ENCODE measurements around the gene ABTB2. TPM values are rescaled to one million over a fixed set of nuclear protein-coding genes. Genes with fewer than 3 reads are reported as not detected.

ABTB2 gene
- total RNA-seq, 1 donor from 2014 or later = 32.9 TPM

- Mint-ChIP-seq H3K27me3 (ENCODE audit: low read depth) (no peaks in the 10 kb centered on the region), H3K36me3 (ENCODE audit: low read depth) (peaks cover 10% of the 10 kb centered on the region), H3K4me1 (ENCODE audit: low read depth) (peaks cover 87% of the 10 kb centered on the region), H3K27ac (peak overlapping the region; percentile 68), H3K4me3 (ENCODE audit: low read depth) (no peak overlapping the region), H3K9me3 (no peaks in the 10 kb centered on the region)
- intact Hi-C loops (cut with micrococcal nuclease) = loop anchor here (10.0 kb wide), 2 partner anchors 805 to 905 kb away; no protein-coding TSS in a partner anchor
- DNase-seq (ENCODE audit: low spot score) = no peak
Measured at GRCh38 chr11:34240150-34240494, 117.7 kb downstream of the ABTB2 start.

- peaks cover 85% of the 10 kb centered on the region for H3K4me1 Mint-ChIP-seq (ENCODE audit: low read depth)
- H3K4me3 Mint-ChIP-seq (ENCODE audit: low read depth) = no peak overlapping the region
- no peaks in the 10 kb centered on the region for H3K9me3 Mint-ChIP-seq
- intact Hi-C loops (cut with micrococcal nuclease) = loop anchor here (10.0 kb wide), 3 partner anchors 345 to 905 kb away; partner anchors contain the start of gene LMO2
- H3K36me3 Mint-ChIP-seq (ENCODE audit: low read depth) = peaks cover 8% of the 10 kb centered on the region
- no peak for DNase-seq (ENCODE audit: low spot score)
- H3K27me3 Mint-ChIP-seq (ENCODE audit: low read depth) = no peaks in the 10 kb centered on the region
- H3K27ac Mint-ChIP-seq = peak overlapping the region; percentile 68
Measured at GRCh38 chr11:34239465-34240149, 118.2 kb downstream of the ABTB2 start.

GRCh38 chr11:34238966-34239365, 118.8 kb downstream of the ABTB2 start:
- peaks cover 86% of the 10 kb centered on the region for H3K4me1 Mint-ChIP-seq (ENCODE audit: low read depth)
- no peaks in the 10 kb centered on the region for H3K9me3 Mint-ChIP-seq
- no peak for DNase-seq (ENCODE audit: low spot score)
- H3K36me3 Mint-ChIP-seq (ENCODE audit: low read depth) = peaks cover 8% of the 10 kb centered on the region
- intact Hi-C loops (cut with micrococcal nuclease) = loop anchor here (10.0 kb wide), 1 partner anchor 344 kb away; the partner anchor contains the start of gene LMO2
- no peaks in the 10 kb centered on the region for H3K27me3 Mint-ChIP-seq (ENCODE audit: low read depth)
- H3K27ac Mint-ChIP-seq = peak overlapping the region; percentile 6
- H3K4me3 Mint-ChIP-seq (ENCODE audit: low read depth) = no peak overlapping the region

- Mint-ChIP-seq H3K4me3 (ENCODE audit: low read depth) (no peak overlapping the region), H3K27ac (no peak overlapping the region), H3K9me3 (no peaks in the 10 kb centered on the region), H3K36me3 (ENCODE audit: low read depth) (peaks cover 8% of the 10 kb centered on the region), H3K4me1 (ENCODE audit: low read depth) (peaks cover 84% of the 10 kb centered on the region), H3K27me3 (ENCODE audit: low read depth) (no peaks in the 10 kb centered on the region)
- intact Hi-C loops (cut with micrococcal nuclease) = loop anchor here (10.0 kb wide), 1 partner anchor 344 kb away; the partner anchor contains the start of gene LMO2
- DNase-seq (ENCODE audit: low spot score) = no peak
Measured at GRCh38 chr11:34238533-34238932, 119.3 kb downstream of the ABTB2 start.

GRCh38 chr11:34236572-34236971, 121.2 kb downstream of the ABTB2 start:
- H3K4me1 Mint-ChIP-seq (ENCODE audit: low read depth) = peaks cover 76% of the 10 kb centered on the region
- H3K4me3 Mint-ChIP-seq (ENCODE audit: low read depth) = no peak overlapping the region
- H3K36me3 Mint-ChIP-seq (ENCODE audit: low read depth) = peaks cover 3% of the 10 kb centered on the region
- no peaks in the 10 kb centered on the region for H3K27me3 Mint-ChIP-seq (ENCODE audit: low read depth)
- no peaks in the 10 kb centered on the region for H3K9me3 Mint-ChIP-seq
- intact Hi-C loops (cut with micrococcal nuclease) = loop anchor here (10.0 kb wide), 1 partner anchor 342 kb away; the partner anchor contains the start of gene LMO2
- no peak for DNase-seq (ENCODE audit: low spot score)
- H3K27ac Mint-ChIP-seq = no peak overlapping the region

GRCh38 chr11:34235591-34236071, 122.2 kb downstream of the ABTB2 start:
- peak overlapping the region; percentile 76 for H3K27ac Mint-ChIP-seq
- intact Hi-C loops (cut with micrococcal nuclease) = loop anchor here (1.0 to 10.0 kb wide), 5 partner anchors 9 to 341 kb away; partner anchors contain the start of genes ABTB2 and LMO2
- no peak for DNase-seq (ENCODE audit: low spot score)
- peaks cover 77% of the 10 kb centered on the region for H3K4me1 Mint-ChIP-seq (ENCODE audit: low read depth)
- no peaks in the 10 kb centered on the region for H3K27me3 Mint-ChIP-seq (ENCODE audit: low read depth)
- no peaks in the 10 kb centered on the region for H3K9me3 Mint-ChIP-seq
- peak overlapping the region; percentile 44 for H3K4me3 Mint-ChIP-seq (ENCODE audit: low read depth)
- H3K36me3 Mint-ChIP-seq (ENCODE audit: low read depth) = peaks cover 5% of the 10 kb centered on the region

- Mint-ChIP-seq H3K4me1 (ENCODE audit: low read depth) (peaks cover 77% of the 10 kb centered on the region), H3K4me3 (ENCODE audit: low read depth) (peak overlapping the region; percentile 23), H3K36me3 (ENCODE audit: low read depth) (peaks cover 7% of the 10 kb centered on the region), H3K27ac (peak overlapping the region; percentile 76), H3K9me3 (no peaks in the 10 kb centered on the region), H3K27me3 (ENCODE audit: low read depth) (no peaks in the 10 kb centered on the region)
- no peak for DNase-seq (ENCODE audit: low spot score)
- intact Hi-C loops (cut with micrococcal nuclease) = loop anchor here (1.0 to 10.0 kb wide), 5 partner anchors 9 to 340 kb away; partner anchors contain the start of genes ABTB2 and LMO2
Measured at GRCh38 chr11:34235189-34235588, 122.6 kb downstream of the ABTB2 start.

- DNase-seq (ENCODE audit: low spot score) = peak; percentile 77
- Mint-ChIP-seq H3K27me3 (ENCODE audit: low read depth) (no peaks in the 10 kb centered on the region), H3K9me3 (no peaks in the 10 kb centered on the region), H3K4me1 (ENCODE audit: low read depth) (peaks cover 75% of the 10 kb centered on the region), H3K27ac (peak overlapping the region; percentile 88), H3K4me3 (ENCODE audit: low read depth) (peak overlapping the region; percentile 20), H3K36me3 (ENCODE audit: low read depth) (peaks cover 7% of the 10 kb centered on the region)
- intact Hi-C loops (cut with micrococcal nuclease) = loop anchor here (1.0 to 10.0 kb wide), 5 partner anchors 15 to 512 kb away; partner anchors contain the start of gene LMO2
Measured at GRCh38 chr11:34234086-34234740, 123.6 kb downstream of the ABTB2 start.

GRCh38 chr11:34233215-34233614, 124.6 kb downstream of the ABTB2 start:
- peaks cover 4% of the 10 kb centered on the region for H3K36me3 Mint-ChIP-seq (ENCODE audit: low read depth)
- no peak for DNase-seq (ENCODE audit: low spot score)
- intact Hi-C loops (cut with micrococcal nuclease) = loop anchor here (5.0 to 10.0 kb wide), 2 partner anchors 338 to 511 kb away; partner anchors contain the start of gene LMO2
- no peaks in the 10 kb centered on the region for H3K27me3 Mint-ChIP-seq (ENCODE audit: low read depth)
- no peak overlapping the region for H3K27ac Mint-ChIP-seq
- H3K4me1 Mint-ChIP-seq (ENCODE audit: low read depth) = peaks cover 66% of the 10 kb centered on the region
- H3K4me3 Mint-ChIP-seq (ENCODE audit: low read depth) = no peak overlapping the region
- H3K9me3 Mint-ChIP-seq = no peaks in the 10 kb centered on the region

- H3K27me3 Mint-ChIP-seq (ENCODE audit: low read depth) = no peaks in the 10 kb centered on the region
- intact Hi-C loops (cut with micrococcal nuclease) = loop anchor here (5.0 to 10.0 kb wide), 2 partner anchors 338 to 511 kb away; partner anchors contain the start of gene LMO2
- no peaks in the 10 kb centered on the region for H3K9me3 Mint-ChIP-seq
- H3K4me3 Mint-ChIP-seq (ENCODE audit: low read depth) = no peak overlapping the region
- H3K36me3 Mint-ChIP-seq (ENCODE audit: low read depth) = peaks cover 4% of the 10 kb centered on the region
- H3K4me1 Mint-ChIP-seq (ENCODE audit: low read depth) = peaks cover 63% of the 10 kb centered on the region
- DNase-seq (ENCODE audit: low spot score) = no peak
- H3K27ac Mint-ChIP-seq = no peak overlapping the region
Measured at GRCh38 chr11:34232807-34233206, 125.0 kb downstream of the ABTB2 start.

GRCh38 chr11:34226210-34226609, 131.6 kb downstream of the ABTB2 start:
- intact Hi-C loops (cut with micrococcal nuclease) = no loop called here
- DNase-seq (ENCODE audit: low spot score) = no peak
- H3K36me3 Mint-ChIP-seq (ENCODE audit: low read depth) = peaks cover 4% of the 10 kb centered on the region
- H3K27ac Mint-ChIP-seq = no peak overlapping the region
- no peaks in the 10 kb centered on the region for H3K27me3 Mint-ChIP-seq (ENCODE audit: low read depth)
- no peaks in the 10 kb centered on the region for H3K9me3 Mint-ChIP-seq
- no peak overlapping the region for H3K4me3 Mint-ChIP-seq (ENCODE audit: low read depth)
- H3K4me1 Mint-ChIP-seq (ENCODE audit: low read depth) = peaks cover 20% of the 10 kb centered on the region

GRCh38 chr11:34225091-34225490, 132.7 kb downstream of the ABTB2 start:
- H3K27ac Mint-ChIP-seq = no peak overlapping the region

More at GRCh38 chr11:34225091-34225490, 132.7 kb downstream of the ABTB2 start:
- intact Hi-C loops (cut with micrococcal nuclease) = no loop called here
- peaks cover 9% of the 10 kb centered on the region for H3K4me1 Mint-ChIP-seq (ENCODE audit: low read depth)
- DNase-seq (ENCODE audit: low spot score) = no peak
- H3K36me3 Mint-ChIP-seq (ENCODE audit: low read depth) = no peaks in the 10 kb centered on the region
- no peaks in the 10 kb centered on the region for H3K9me3 Mint-ChIP-seq
- H3K4me3 Mint-ChIP-seq (ENCODE audit: low read depth) = no peak overlapping the region
- no peaks in the 10 kb centered on the region for H3K27me3 Mint-ChIP-seq (ENCODE audit: low read depth)

Measured in activated T-helper 2 cell treated with anti-CD3 and anti-CD28 coated beads, Interferon-gamma antibody, Interleukin-2, Interleukin-4, amounts not matched to agents 10 μg/mL and 5 μg/mL and 100 μg/mL, durations not matched to agents 14 hours and 24 hours and 36 hours (primary cell).